ENCODE data around the gene APOM.

Gene APOM

GRCh38 chr6:31621320-31621939 lies 34.3 kb upstream of the APOM start:
- Histone ChIP-seq H3K4me3 (ENCODE audit: low read length) (peak overlapping the region; percentile 82), H3K4me1 (ENCODE audit: control insufficient read depth, insufficient read depth, low read length) (peaks cover 19% of the 10 kb centered on the region), H3K27me3 (ENCODE audit: control insufficient read depth, insufficient read depth, low read length) (no peaks in the 10 kb centered on the region), H3K36me3 (ENCODE audit: control insufficient read depth, insufficient read depth, low read length) (peaks cover 10% of the 10 kb centered on the region), H3K9ac (ENCODE audit: low read length) (peak overlapping the region; percentile 98), H3K9me3 (ENCODE audit: control insufficient read depth, low read length) (no peaks in the 10 kb centered on the region)

GRCh38 chr6:31621991-31622390 lies 33.7 kb upstream of the APOM start:
- peaks cover 19% of the 10 kb centered on the region for H3K4me1 ChIP-seq (ENCODE audit: control insufficient read depth, insufficient read depth, low read length)
- H3K9ac ChIP-seq (ENCODE audit: low read length) = peak overlapping the region; percentile 98
- no peaks in the 10 kb centered on the region for H3K27me3 ChIP-seq (ENCODE audit: control insufficient read depth, insufficient read depth, low read length)
- peaks cover 13% of the 10 kb centered on the region for H3K36me3 ChIP-seq (ENCODE audit: control insufficient read depth, insufficient read depth, low read length)
- no peaks in the 10 kb centered on the region for H3K9me3 ChIP-seq (ENCODE audit: control insufficient read depth, low read length)
- peak overlapping the region; percentile 82 for H3K4me3 ChIP-seq (ENCODE audit: low read length)

GRCh38 chr6:31622684-31623091 lies 33.0 kb upstream of the APOM start:
- H3K4me1 ChIP-seq (ENCODE audit: control insufficient read depth, insufficient read depth, low read length) = peaks cover 19% of the 10 kb centered on the region
- peaks cover 17% of the 10 kb centered on the region for H3K36me3 ChIP-seq (ENCODE audit: control insufficient read depth, insufficient read depth, low read length)
- H3K4me3 ChIP-seq (ENCODE audit: low read length) = no peak overlapping the region
- H3K9ac ChIP-seq (ENCODE audit: low read length) = peak overlapping the region; percentile 98
- no peaks in the 10 kb centered on the region for H3K27me3 ChIP-seq (ENCODE audit: control insufficient read depth, insufficient read depth, low read length)
- no peaks in the 10 kb centered on the region for H3K9me3 ChIP-seq (ENCODE audit: control insufficient read depth, low read length)

- no peak overlapping the region for H3K9ac ChIP-seq (ENCODE audit: low read length)
- H3K27me3 ChIP-seq (ENCODE audit: control insufficient read depth, insufficient read depth, low read length) = no peaks in the 10 kb centered on the region
- H3K4me1 ChIP-seq (ENCODE audit: control insufficient read depth, insufficient read depth, low read length) = peaks cover 19% of the 10 kb centered on the region
- peaks cover 21% of the 10 kb centered on the region for H3K36me3 ChIP-seq (ENCODE audit: control insufficient read depth, insufficient read depth, low read length)
- no peaks in the 10 kb centered on the region for H3K9me3 ChIP-seq (ENCODE audit: control insufficient read depth, low read length)
- H3K4me3 ChIP-seq (ENCODE audit: low read length) = no peak overlapping the region
These were observed 31.6 kb upstream of the APOM start for GRCh38 chr6:31624070-31624469.

GRCh38 chr6:31626952-31627351 lies 28.7 kb upstream of the APOM start:
- peaks cover 10% of the 10 kb centered on the region for H3K4me1 ChIP-seq (ENCODE audit: control insufficient read depth, insufficient read depth, low read length)
- no peak overlapping the region for H3K4me3 ChIP-seq (ENCODE audit: low read length)
- no peak overlapping the region for H3K9ac ChIP-seq (ENCODE audit: low read length)
- H3K27me3 ChIP-seq (ENCODE audit: control insufficient read depth, insufficient read depth, low read length) = no peaks in the 10 kb centered on the region
- no peaks in the 10 kb centered on the region for H3K9me3 ChIP-seq (ENCODE audit: control insufficient read depth, low read length)
- H3K36me3 ChIP-seq (ENCODE audit: control insufficient read depth, insufficient read depth, low read length) = peaks cover 30% of the 10 kb centered on the region

- Histone ChIP-seq H3K4me1 (ENCODE audit: control insufficient read depth, insufficient read depth, low read length) (peaks cover 2% of the 10 kb centered on the region), H3K36me3 (ENCODE audit: control insufficient read depth, insufficient read depth, low read length) (peaks cover 33% of the 10 kb centered on the region)
These were observed 27.9 kb upstream of the APOM start for GRCh38 chr6:31627690-31628287.

GRCh38 chr6:31629014-31629413 lies 26.7 kb upstream of the APOM start:
- peaks cover 33% of the 10 kb centered on the region for H3K36me3 ChIP-seq (ENCODE audit: control insufficient read depth, insufficient read depth, low read length)

More at GRCh38 chr6:31627690-31628287, 27.9 kb upstream of the APOM start:
- no peaks in the 10 kb centered on the region for H3K27me3 ChIP-seq (ENCODE audit: control insufficient read depth, insufficient read depth, low read length)
- no peak overlapping the region for H3K4me3 ChIP-seq (ENCODE audit: low read length)
- H3K9me3 ChIP-seq (ENCODE audit: control insufficient read depth, low read length) = no peaks in the 10 kb centered on the region
- H3K9ac ChIP-seq (ENCODE audit: low read length) = no peak overlapping the region

GRCh38 chr6:31630177-31630934 lies 25.3 kb upstream of the APOM start:
- Histone ChIP-seq H3K36me3 (ENCODE audit: control insufficient read depth, insufficient read depth, low read length) (peaks cover 29% of the 10 kb centered on the region), H3K4me1 (ENCODE audit: control insufficient read depth, insufficient read depth, low read length) (no peaks in the 10 kb centered on the region), H3K4me3 (ENCODE audit: low read length) (no peak overlapping the region), H3K9me3 (ENCODE audit: control insufficient read depth, low read length) (no peaks in the 10 kb centered on the region), H3K27me3 (ENCODE audit: control insufficient read depth, insufficient read depth, low read length) (no peaks in the 10 kb centered on the region), H3K9ac (ENCODE audit: low read length) (no peak overlapping the region)

More at GRCh38 chr6:31629014-31629413, 26.7 kb upstream of the APOM start:
- Histone ChIP-seq H3K9ac (ENCODE audit: low read length) (no peak overlapping the region), H3K9me3 (ENCODE audit: control insufficient read depth, low read length) (no peaks in the 10 kb centered on the region), H3K27me3 (ENCODE audit: control insufficient read depth, insufficient read depth, low read length) (no peaks in the 10 kb centered on the region), H3K4me3 (ENCODE audit: low read length) (no peak overlapping the region), H3K4me1 (ENCODE audit: control insufficient read depth, insufficient read depth, low read length) (no peaks in the 10 kb centered on the region)

- Histone ChIP-seq H3K9ac (ENCODE audit: low read length) (no peak overlapping the region), H3K27me3 (ENCODE audit: control insufficient read depth, insufficient read depth, low read length) (no peaks in the 10 kb centered on the region), H3K9me3 (ENCODE audit: control insufficient read depth, low read length) (no peaks in the 10 kb centered on the region), H3K4me1 (ENCODE audit: control insufficient read depth, insufficient read depth, low read length) (no peaks in the 10 kb centered on the region), H3K4me3 (ENCODE audit: low read length) (no peak overlapping the region), H3K36me3 (ENCODE audit: control insufficient read depth, insufficient read depth, low read length) (peaks cover 25% of the 10 kb centered on the region)
These were observed 24.5 kb upstream of the APOM start for GRCh38 chr6:31631209-31631608.

GRCh38 chr6:31631681-31632278 lies 23.9 kb upstream of the APOM start:
- no peak overlapping the region for H3K9ac ChIP-seq (ENCODE audit: low read length)
- H3K9me3 ChIP-seq (ENCODE audit: control insufficient read depth, low read length) = no peaks in the 10 kb centered on the region
- H3K4me1 ChIP-seq (ENCODE audit: control insufficient read depth, insufficient read depth, low read length) = no peaks in the 10 kb centered on the region
- H3K27me3 ChIP-seq (ENCODE audit: control insufficient read depth, insufficient read depth, low read length) = no peaks in the 10 kb centered on the region
- peaks cover 20% of the 10 kb centered on the region for H3K36me3 ChIP-seq (ENCODE audit: control insufficient read depth, insufficient read depth, low read length)
- no peak overlapping the region for H3K4me3 ChIP-seq (ENCODE audit: low read length)

GRCh38 chr6:31632279-31632946 lies 23.3 kb upstream of the APOM start:
- Histone ChIP-seq H3K4me1 (ENCODE audit: control insufficient read depth, insufficient read depth, low read length) (no peaks in the 10 kb centered on the region), H3K27me3 (ENCODE audit: control insufficient read depth, insufficient read depth, low read length) (no peaks in the 10 kb centered on the region), H3K9ac (ENCODE audit: low read length) (no peak overlapping the region), H3K4me3 (ENCODE audit: low read length) (no peak overlapping the region), H3K36me3 (ENCODE audit: control insufficient read depth, insufficient read depth, low read length) (peaks cover 17% of the 10 kb centered on the region), H3K9me3 (ENCODE audit: control insufficient read depth, low read length) (no peaks in the 10 kb centered on the region)

Measured in mucosa of stomach (tissue), 1 donor.